HepG2 (cell line): ENCODE results near the gene PSMD8. TPM values are rescaled to one million over a fixed set of nuclear protein-coding genes. Genes with fewer than 3 reads are reported as not detected.

Source experiments
- FOXA3 ChIP-seq: IDR thresholded peaks from 2 replicates; pipeline ENCODE4 v1.6.1; 2016; ENCODE audit warnings: missing genetic modification reagents, missing compliant biosample characterization
- JDP2 ChIP-seq: sonication (generic); formaldehyde crosslinking; IDR thresholded peaks from 2 replicates; pipeline ENCODE4 v1.8.1; 2022; ENCODE audit warnings: missing genetic modification reagents, borderline replicate concordance
- KDM5A ChIP-seq: fragments of 200-600 bp; sonication (generic); IDR thresholded peaks from 2 replicates; pipeline ENCODE4 v1.7.0; 2018; ENCODE audit warnings: antibody characterized with exemption, mild to moderate bottlenecking, low read length, borderline replicate concordance
- KLF12 ChIP-seq: sonication (generic); formaldehyde crosslinking; IDR thresholded peaks from 2 replicates; pipeline ENCODE4 v1.4.0; 2020; ENCODE audit warnings: missing genetic modification reagents, borderline replicate concordance
- NR2C2 ChIP-seq: sonication (generic); formaldehyde crosslinking; IDR thresholded peaks from 2 replicates; pipeline ENCODE4 v1.4.0; 2020; ENCODE audit warnings: missing genetic modification reagents, mild to moderate bottlenecking, moderate library complexity, borderline replicate concordance
- SAFB2 ChIP-seq: sonication (generic); formaldehyde crosslinking; IDR thresholded peaks from 2 replicates; pipeline ENCODE4 v1.5.1; 2020; ENCODE audit warnings: missing genetic modification reagents, low read depth, mild to moderate bottlenecking, borderline replicate concordance
- TSC22D2 ChIP-seq: sonication (generic); formaldehyde crosslinking; IDR thresholded peaks from 2 replicates; pipeline ENCODE4 v1.5.1; 2020; ENCODE audit warnings: missing genetic modification reagents, mild to moderate bottlenecking, borderline replicate concordance
- ZNF563 ChIP-seq: sonication (generic); formaldehyde crosslinking; IDR thresholded peaks from 2 replicates; pipeline ENCODE4 v1.8.0; 2022; ENCODE audit warnings: mild to moderate bottlenecking, moderate library complexity, missing genetic modification reagents
- polyA plus RNA-seq, 8 experiments: library from polyadenylated mRNA; depleted of rRNA in 3 of 8; stranded (reverse) in 7 of 8; unstranded in 1 of 8; fragments of >200 nt; fragmentation: Illumina TruSeq in 4 of 8; extraction: Trizol in 4 of 8; gene quantifications; 2 replicates each; pipeline versions ENCODE4 v1.2.1 to v1.2.3, GENCODE V29; 2011 to 2016; ENCODE audit warnings: low read depth in 4 of 8, missing spikeins in 1 of 8, mixed read lengths in 1 of 8; ENCODE audit not compliant: insufficient read depth in 1 of 8
- total RNA-seq, 5 experiments: library from RNA; depleted of rRNA; stranded (reverse); fragments of >200 nt; fragmentation: Illumina TruSeq; extraction: Trizol; gene quantifications; 2 replicates each; pipeline ENCODE4 v1.2.3, GENCODE V29; 2016; ENCODE audit warnings: low read depth in 1 of 5
- TF ChIP-seq, protein P1 (sequence below), 2 experiments: fragments of 450-650 bp in 1 of 2; sonication (generic) in 1 of 2; formaldehyde crosslinking in 1 of 2; IDR thresholded peaks; 2 replicates each; pipeline versions ENCODE4 v1.6.1 to v1.8.0; 2016 to 2022; ENCODE audit warnings: antibody characterized with exemption in 1 of 2, mild to moderate bottlenecking in 1 of 2, missing genetic modification reagents in 1 of 2
- TF ChIP-seq, protein P2 (sequence below): sonication (generic); formaldehyde crosslinking; IDR thresholded peaks from 2 replicates; pipeline ENCODE4 v1.4.0; 2020; ENCODE audit warnings: mild to moderate bottlenecking, missing genetic modification reagents
- TF ChIP-seq, protein P3 (sequence below): sonication (generic); formaldehyde crosslinking; IDR thresholded peaks from 2 replicates; pipeline ENCODE4 v1.8.1; 2022; ENCODE audit warnings: mild to moderate bottlenecking, missing genetic modification reagents
- TF ChIP-seq, protein P4 (sequence below): sonication (generic); formaldehyde crosslinking; IDR thresholded peaks from 2 replicates; pipeline ENCODE4 v1.4.0; 2020; ENCODE audit warnings: missing genetic modification reagents
- TF ChIP-seq, protein P5 (sequence below): IDR thresholded peaks from 2 replicates; pipeline ENCODE4 v1.6.1; 2016; ENCODE audit warnings: low read depth

PSMD8 gene
- total and polyA plus RNA-seq, 2 of the 13 experiments (the other 11 are each of a cell fraction or from before 2014, with no cell fraction given): 162 to 296 TPM

DNA sequence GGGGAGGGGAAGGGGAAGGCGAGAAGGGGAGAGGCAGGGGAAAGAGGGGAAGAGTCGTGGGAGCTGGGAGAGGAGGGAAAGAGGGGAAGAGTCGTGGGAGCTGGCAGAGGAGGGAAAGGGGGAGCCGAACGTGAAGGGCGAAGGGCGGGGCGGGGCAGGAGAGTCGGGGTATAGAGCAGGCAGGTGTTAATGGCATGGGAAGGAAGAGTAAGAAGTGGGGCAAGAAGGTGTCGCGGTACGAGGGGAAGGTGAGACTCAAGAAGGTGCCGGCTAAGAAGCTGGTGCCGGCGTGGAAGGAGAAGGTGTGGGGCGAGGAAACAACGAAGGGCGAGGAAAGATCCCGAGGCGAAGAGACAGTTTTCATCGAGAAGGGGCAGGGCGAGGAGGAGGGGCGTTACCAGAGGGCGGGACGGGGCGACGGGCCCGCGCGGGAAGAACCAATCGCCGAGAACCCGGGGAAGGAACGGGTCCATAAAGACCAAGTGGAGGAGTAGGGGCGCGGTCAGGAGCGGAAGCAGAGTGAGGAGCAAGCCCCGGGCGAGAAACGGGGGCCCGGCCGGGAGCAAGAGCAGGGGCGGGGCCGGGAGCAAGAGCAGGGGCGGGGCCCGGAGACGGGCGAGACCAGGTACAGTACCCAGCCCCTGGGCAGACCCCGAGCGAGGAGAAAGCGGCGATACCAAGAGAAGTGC lies 38.3 kb upstream of the PSMD8 start (continued):
- TF ChIP-seq KDM5A (no peak), SAFB2 (CRISPR knock-in tag) (no peak), ZNF563 (CRISPR knock-in tag) (no peak), KLF12 (CRISPR knock-in tag) (0 out of 2 replicates have a peak, but pooled peaks have one; percentile 13), FOXA3 (no peak), TSC22D2 (CRISPR knock-in tag) (no peak), JDP2 (CRISPR knock-in tag) (no peak), NR2C2 (CRISPR knock-in tag) (0 out of 2 replicates have a peak, but pooled peaks have one; percentile 10)
- TF ChIP-seq, protein P1, sequence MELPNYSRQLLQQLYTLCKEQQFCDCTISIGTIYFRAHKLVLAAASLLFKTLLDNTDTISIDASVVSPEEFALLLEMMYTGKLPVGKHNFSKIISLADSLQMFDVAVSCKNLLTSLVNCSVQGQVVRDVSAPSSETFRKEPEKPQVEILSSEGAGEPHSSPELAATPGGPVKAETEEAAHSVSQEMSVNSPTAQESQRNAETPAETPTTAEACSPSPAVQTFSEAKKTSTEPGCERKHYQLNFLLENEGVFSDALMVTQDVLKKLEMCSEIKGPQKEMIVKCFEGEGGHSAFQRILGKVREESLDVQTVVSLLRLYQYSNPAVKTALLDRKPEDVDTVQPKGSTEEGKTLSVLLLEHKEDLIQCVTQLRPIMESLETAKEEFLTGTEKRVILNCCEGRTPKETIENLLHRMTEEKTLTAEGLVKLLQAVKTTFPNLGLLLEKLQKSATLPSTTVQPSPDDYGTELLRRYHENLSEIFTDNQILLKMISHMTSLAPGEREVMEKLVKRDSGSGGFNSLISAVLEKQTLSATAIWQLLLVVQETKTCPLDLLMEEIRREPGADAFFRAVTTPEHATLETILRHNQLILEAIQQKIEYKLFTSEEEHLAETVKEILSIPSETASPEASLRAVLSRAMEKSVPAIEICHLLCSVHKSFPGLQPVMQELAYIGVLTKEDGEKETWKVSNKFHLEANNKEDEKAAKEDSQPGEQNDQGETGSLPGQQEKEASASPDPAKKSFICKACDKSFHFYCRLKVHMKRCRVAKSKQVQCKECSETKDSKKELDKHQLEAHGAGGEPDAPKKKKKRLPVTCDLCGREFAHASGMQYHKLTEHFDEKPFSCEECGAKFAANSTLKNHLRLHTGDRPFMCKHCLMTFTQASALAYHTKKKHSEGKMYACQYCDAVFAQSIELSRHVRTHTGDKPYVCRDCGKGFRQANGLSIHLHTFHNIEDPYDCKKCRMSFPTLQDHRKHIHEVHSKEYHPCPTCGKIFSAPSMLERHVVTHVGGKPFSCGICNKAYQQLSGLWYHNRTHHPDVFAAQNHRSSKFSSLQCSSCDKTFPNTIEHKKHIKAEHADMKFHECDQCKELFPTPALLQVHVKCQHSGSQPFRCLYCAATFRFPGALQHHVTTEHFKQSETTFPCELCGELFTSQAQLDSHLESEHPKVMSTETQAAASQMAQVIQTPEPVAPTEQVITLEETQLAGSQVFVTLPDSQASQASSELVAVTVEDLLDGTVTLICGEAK (IDR thresholded peaks at IDR 0.05): no peak
- TF ChIP-seq, protein P1 (CRISPR knock-in tag; IDR thresholded peaks at IDR 0.05): no peak
- TF ChIP-seq, protein P2, sequence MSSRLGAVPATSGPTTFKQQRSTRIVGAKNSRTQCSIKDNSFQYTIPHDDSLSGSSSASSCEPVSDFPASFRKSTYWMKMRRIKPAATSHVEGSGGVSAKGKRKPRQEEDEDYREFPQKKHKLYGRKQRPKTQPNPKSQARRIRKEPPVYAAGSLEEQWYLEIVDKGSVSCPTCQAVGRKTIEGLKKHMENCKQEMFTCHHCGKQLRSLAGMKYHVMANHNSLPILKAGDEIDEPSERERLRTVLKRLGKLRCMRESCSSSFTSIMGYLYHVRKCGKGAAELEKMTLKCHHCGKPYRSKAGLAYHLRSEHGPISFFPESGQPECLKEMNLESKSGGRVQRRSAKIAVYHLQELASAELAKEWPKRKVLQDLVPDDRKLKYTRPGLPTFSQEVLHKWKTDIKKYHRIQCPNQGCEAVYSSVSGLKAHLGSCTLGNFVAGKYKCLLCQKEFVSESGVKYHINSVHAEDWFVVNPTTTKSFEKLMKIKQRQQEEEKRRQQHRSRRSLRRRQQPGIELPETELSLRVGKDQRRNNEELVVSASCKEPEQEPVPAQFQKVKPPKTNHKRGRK (CRISPR knock-in tag): peak; percentile 74
- TF ChIP-seq, protein P3, sequence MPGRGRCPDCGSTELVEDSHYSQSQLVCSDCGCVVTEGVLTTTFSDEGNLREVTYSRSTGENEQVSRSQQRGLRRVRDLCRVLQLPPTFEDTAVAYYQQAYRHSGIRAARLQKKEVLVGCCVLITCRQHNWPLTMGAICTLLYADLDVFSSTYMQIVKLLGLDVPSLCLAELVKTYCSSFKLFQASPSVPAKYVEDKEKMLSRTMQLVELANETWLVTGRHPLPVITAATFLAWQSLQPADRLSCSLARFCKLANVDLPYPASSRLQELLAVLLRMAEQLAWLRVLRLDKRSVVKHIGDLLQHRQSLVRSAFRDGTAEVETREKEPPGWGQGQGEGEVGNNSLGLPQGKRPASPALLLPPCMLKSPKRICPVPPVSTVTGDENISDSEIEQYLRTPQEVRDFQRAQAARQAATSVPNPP: no peak
- TF ChIP-seq, protein P4, sequence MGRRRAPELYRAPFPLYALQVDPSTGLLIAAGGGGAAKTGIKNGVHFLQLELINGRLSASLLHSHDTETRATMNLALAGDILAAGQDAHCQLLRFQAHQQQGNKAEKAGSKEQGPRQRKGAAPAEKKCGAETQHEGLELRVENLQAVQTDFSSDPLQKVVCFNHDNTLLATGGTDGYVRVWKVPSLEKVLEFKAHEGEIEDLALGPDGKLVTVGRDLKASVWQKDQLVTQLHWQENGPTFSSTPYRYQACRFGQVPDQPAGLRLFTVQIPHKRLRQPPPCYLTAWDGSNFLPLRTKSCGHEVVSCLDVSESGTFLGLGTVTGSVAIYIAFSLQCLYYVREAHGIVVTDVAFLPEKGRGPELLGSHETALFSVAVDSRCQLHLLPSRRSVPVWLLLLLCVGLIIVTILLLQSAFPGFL (CRISPR knock-in tag): no peak
- TF ChIP-seq, protein P5, sequence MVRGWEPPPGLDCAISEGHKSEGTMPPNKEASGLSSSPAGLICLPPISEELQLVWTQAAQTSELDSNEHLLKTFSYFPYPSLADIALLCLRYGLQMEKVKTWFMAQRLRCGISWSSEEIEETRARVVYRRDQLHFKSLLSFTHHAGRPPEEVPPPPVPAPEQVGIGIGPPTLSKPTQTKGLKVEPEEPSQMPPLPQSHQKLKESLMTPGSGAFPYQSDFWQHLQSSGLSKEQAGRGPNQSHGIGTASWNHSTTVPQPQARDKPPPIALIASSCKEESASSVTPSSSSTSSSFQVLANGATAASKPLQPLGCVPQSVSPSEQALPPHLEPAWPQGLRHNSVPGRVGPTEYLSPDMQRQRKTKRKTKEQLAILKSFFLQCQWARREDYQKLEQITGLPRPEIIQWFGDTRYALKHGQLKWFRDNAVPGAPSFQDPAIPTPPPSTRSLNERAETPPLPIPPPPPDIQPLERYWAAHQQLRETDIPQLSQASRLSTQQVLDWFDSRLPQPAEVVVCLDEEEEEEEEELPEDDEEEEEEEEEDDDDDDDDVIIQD (CRISPR knock-in tag): no peak
